ENCODE results near the gene NCSTN. TPM values are rescaled to one million over a fixed set of nuclear protein-coding genes. Genes with fewer than 3 reads are reported as not detected.
"Not testable (repeated sequence)": the region's sequence is repeated elsewhere in the genome, so short reads cannot be mapped to it uniquely, and the experiment has no call there.

The NCSTN gene
- polyA plus RNA-seq, 1 donor from 2014 or later = 21.0 TPM

- Histone ChIP-seq H3K27ac (ENCODE audit: low read length) (no peak overlapping the region), H3K4me3 (ENCODE audit: low read length) (no peak overlapping the region), H3K79me2 (replicated peaks; ENCODE audit: insufficient read depth, low read length) (no peaks in the 10 kb centered on the region), H3K27me3 (ENCODE audit: insufficient read depth, low read depth, low read length) (no peaks in the 10 kb centered on the region), H3K9ac (ENCODE audit: low read length) (no peak overlapping the region), H4K20me1 (ENCODE audit: insufficient read depth) (no peaks in the 10 kb centered on the region), H3K9me2 (ENCODE audit: insufficient read depth, low read length) (no peaks in the 10 kb centered on the region), H3F3A (ENCODE audit: insufficient read depth, low read length, poor library complexity, severe bottlenecking) (no peaks in the 10 kb centered on the region), H2AFZ (ENCODE audit: low read depth, low read length) (no peak overlapping the region), H3K36me3 (ENCODE audit: insufficient read depth, low read length) (no peaks in the 10 kb centered on the region), H3K4me2 (ENCODE audit: low read length) (no peak overlapping the region), H3K9me3 (ENCODE audit: low read length) (no peaks in the 10 kb centered on the region)
- TF ChIP-seq SMC3 (conservative IDR thresholded peaks at IDR 0.05; ENCODE audit: poor library complexity) (peak; percentile 68), EZH2 (IDR thresholded peaks at IDR 0.05; ENCODE audit: borderline replicate concordance, insufficient read depth, low read length, poor library complexity, severe bottlenecking) (no peak), RAD21 (conservative IDR thresholded peaks at IDR 0.05) (peak; percentile 80), CTCF (IDR thresholded peaks at IDR 0.05; ENCODE audit: poor library complexity, severe bottlenecking) (peak; percentile 84), REST (IDR thresholded peaks at IDR 0.05; ENCODE audit: borderline replicate concordance) (no peak), EP300 (conservative IDR thresholded peaks at IDR 0.05; ENCODE audit: poor library complexity, severe bottlenecking) (no peak), POLR2AphosphoS5 (IDR thresholded peaks at IDR 0.05) (no peak), MXI1 (conservative IDR thresholded peaks at IDR 0.05; ENCODE audit: poor library complexity, severe bottlenecking) (no peak), TAF1 (IDR thresholded peaks at IDR 0.05; ENCODE audit: low read depth) (no peak)
Observed at GRCh38 chr1:160376525-160377131, 33.4 kb downstream of the NCSTN start.

- H4K20me1 ChIP-seq (ENCODE audit: insufficient read depth) = no peaks in the 10 kb centered on the region
- H3K9me2 ChIP-seq (ENCODE audit: insufficient read depth, low read length) = no peaks in the 10 kb centered on the region
- H3K9ac ChIP-seq (ENCODE audit: low read length) = no peak overlapping the region
- H3F3A ChIP-seq (ENCODE audit: insufficient read depth, low read length, poor library complexity, severe bottlenecking) = no peaks in the 10 kb centered on the region
- H2AFZ ChIP-seq (ENCODE audit: low read depth, low read length) = no peak overlapping the region
- no peaks in the 10 kb centered on the region for H3K9me3 ChIP-seq (ENCODE audit: low read length)
- no peak overlapping the region for H3K4me3 ChIP-seq (ENCODE audit: low read length)
- no peaks in the 10 kb centered on the region for H3K36me3 ChIP-seq (ENCODE audit: insufficient read depth, low read length)
- H3K27ac ChIP-seq (ENCODE audit: low read length) = no peak overlapping the region
- no peaks in the 10 kb centered on the region for H3K79me2 ChIP-seq (replicated peaks; ENCODE audit: insufficient read depth, low read length)
- no peak for TF ChIP-seq EZH2 (IDR thresholded peaks at IDR 0.05; ENCODE audit: borderline replicate concordance, insufficient read depth, low read length, poor library complexity, severe bottlenecking)
- no peak for TF ChIP-seq SMC3 (conservative IDR thresholded peaks at IDR 0.05; ENCODE audit: poor library complexity)
- no peak for TF ChIP-seq CTCF (IDR thresholded peaks at IDR 0.05; ENCODE audit: poor library complexity, severe bottlenecking)
- no peak for TF ChIP-seq EP300 (conservative IDR thresholded peaks at IDR 0.05; ENCODE audit: poor library complexity, severe bottlenecking)
- TF ChIP-seq POLR2AphosphoS5 (IDR thresholded peaks at IDR 0.05) = no peak
- no peak for TF ChIP-seq RAD21 (conservative IDR thresholded peaks at IDR 0.05)
- no peak for TF ChIP-seq TAF1 (IDR thresholded peaks at IDR 0.05; ENCODE audit: low read depth)
- TF ChIP-seq MXI1 (conservative IDR thresholded peaks at IDR 0.05; ENCODE audit: poor library complexity, severe bottlenecking) = no peak
- no peaks in the 10 kb centered on the region for H3K27me3 ChIP-seq (ENCODE audit: insufficient read depth, low read depth, low read length)
- H3K4me2 ChIP-seq (ENCODE audit: low read length) = no peak overlapping the region
Observed at GRCh38 chr1:160377585-160378206, 34.5 kb downstream of the NCSTN start.

GRCh38 chr1:160384812-160385211 is 41.6 kb downstream of the NCSTN start:
- H4K20me1 ChIP-seq (ENCODE audit: insufficient read depth); H3K27me3 ChIP-seq (ENCODE audit: insufficient read depth, low read depth, low read length); H3F3A ChIP-seq (ENCODE audit: insufficient read depth, low read length, poor library complexity, severe bottlenecking); H3K9ac ChIP-seq (ENCODE audit: low read length); H3K27ac ChIP-seq (ENCODE audit: low read length); H3K79me2 ChIP-seq (replicated peaks; ENCODE audit: insufficient read depth, low read length); H3K4me2 ChIP-seq (ENCODE audit: low read length); H3K4me3 ChIP-seq (ENCODE audit: low read length); H2AFZ ChIP-seq (ENCODE audit: low read depth, low read length); H3K9me3 ChIP-seq (ENCODE audit: low read length); H3K36me3 ChIP-seq (ENCODE audit: insufficient read depth, low read length); H3K9me2 ChIP-seq (ENCODE audit: insufficient read depth, low read length): not testable (repeated sequence)

- not testable (repeated sequence) for H3K79me2 ChIP-seq (replicated peaks; ENCODE audit: insufficient read depth, low read length); H3K36me3 ChIP-seq (ENCODE audit: insufficient read depth, low read length); H3K9me2 ChIP-seq (ENCODE audit: insufficient read depth, low read length)
Observed at GRCh38 chr1:160388406-160388805, 45.2 kb downstream of the NCSTN start.

More at GRCh38 chr1:160388406-160388805, 45.2 kb downstream of the NCSTN start:
- H3K27ac ChIP-seq (ENCODE audit: low read length); H3K27me3 ChIP-seq (ENCODE audit: insufficient read depth, low read depth, low read length); H3F3A ChIP-seq (ENCODE audit: insufficient read depth, low read length, poor library complexity, severe bottlenecking); H3K4me3 ChIP-seq (ENCODE audit: low read length); H2AFZ ChIP-seq (ENCODE audit: low read depth, low read length); H3K9me3 ChIP-seq (ENCODE audit: low read length); H3K9ac ChIP-seq (ENCODE audit: low read length); H4K20me1 ChIP-seq (ENCODE audit: insufficient read depth); H3K4me2 ChIP-seq (ENCODE audit: low read length): not testable (repeated sequence)
